IMR-90 (cell line): ENCODE results near the gene FBXO40.

Experiments used
- CTCF ChIP-seq: conservative IDR thresholded peaks from 2 replicates; pipeline ENCODE4 v1.5.1; 2012; ENCODE audit warnings: mild to moderate bottlenecking, low read depth, low read length, improper control_type of control experiment
- ELK1 ChIP-seq: fragments of 150-350 bp; IDR thresholded peaks from 2 replicates; pipeline ENCODE4 v1.6.1; 2016; ENCODE audit warnings: low read depth, mild to moderate bottlenecking, low read length, moderate library complexity, borderline replicate concordance
- MXI1 ChIP-seq: IDR thresholded peaks from 2 replicates; pipeline ENCODE4 v1.6.1; 2012; ENCODE audit warnings: low read depth, mild to moderate bottlenecking, low read length, moderate library complexity, borderline replicate concordance
- NFE2L2 ChIP-seq: fragments of 150-350 bp; IDR thresholded peaks from 2 replicates; pipeline ENCODE4 v1.6.1; 2016; ENCODE audit warnings: low read depth, mild to moderate bottlenecking, low read length
- POLR2A ChIP-seq: IDR thresholded peaks from 2 replicates; pipeline ENCODE4 v1.6.1; 2012; ENCODE audit warnings: mild to moderate bottlenecking, low read depth, low read length
- RFX5 ChIP-seq: IDR thresholded peaks from 2 replicates; pipeline ENCODE4 v1.8.0; 2012; ENCODE audit warnings: low read depth, mild to moderate bottlenecking, low read length, moderate library complexity

- TF ChIP-seq CTCF: no peak
- TF ChIP-seq ELK1: no peak
- no peak for TF ChIP-seq RFX5
- TF ChIP-seq NFE2L2: no peak
- TF ChIP-seq MXI1: no peak
- TF ChIP-seq POLR2A: no peak
These were observed 65.7 kb downstream of the FBXO40 start for GRCh38 chr3:121658716-121659435.
